Prostate gland (tissue), 2 donors: ENCODE data around the gene CORO7. TPM values are rescaled to one million over a fixed set of nuclear protein-coding genes. Genes with fewer than 3 reads are reported as not detected.

Experiments used
- DNase-seq: peaks from one replicate; pipeline ENCODE4 v3.0.0-alpha.2; 2019; ENCODE audit warnings: low spot score
- H3K27ac ChIP-seq, 2 donors: fragments of 200-600 bp; sonication (generic); 2 replicates each; pipeline ENCODE4 v1.5.1; 2017 to 2019
- H3K27me3 ChIP-seq: fragments of 200-600 bp; sonication (generic); replicated peaks from 2 replicates; pipeline ENCODE4 v1.5.1; 2019; ENCODE audit not compliant: insufficient read depth
- H3K36me3 ChIP-seq, 2 donors: fragments of 200-600 bp; sonication (generic); 1 replicate in 1 of 2; 2 replicates in 1 of 2; pipeline versions ENCODE4 v1.5.1 to v1.8.1; 2017 to 2019
- H3K4me1 ChIP-seq: fragments of 200-600 bp; sonication (generic); replicated peaks from 2 replicates; pipeline ENCODE4 v1.5.1; 2019
- H3K4me3 ChIP-seq, 2 donors: fragments of 200-600 bp; sonication (generic); 2 replicates each; pipeline ENCODE4 v1.5.1; 2017 to 2019
- H3K9me3 ChIP-seq: fragments of 200-600 bp; sonication (generic); 2 replicates; pipeline ENCODE4 v1.5.1; 2017
- POLR2A ChIP-seq: fragments of 450-650 bp; IDR thresholded peaks from one replicate; pipeline ENCODE4 v1.6.1; 2016; ENCODE audit warnings: antibody characterized with exemption, mild to moderate bottlenecking
- POLR2AphosphoS5 ChIP-seq: sonication (generic); formaldehyde crosslinking; IDR thresholded peaks from one replicate; pipeline ENCODE4 v1.6.1; 2017; ENCODE audit warnings: antibody characterized with exemption
- WGBS: methylation state at CpG from one replicate; pipeline ENCODE4 v1.1.5; 2018; 5-methylcytosine and 5-hydroxymethylcytosine counted together
- intact Hi-C: fragments of 100-400 bp; cut with DNase I; formaldehyde crosslinking; loops from one replicate; pipeline ENCODE4 v1.14.2; 2022
- total RNA-seq, 2 donors: library from RNA; depleted of rRNA; stranded (reverse); fragments of >200 nt; gene quantifications; one replicate each; pipeline ENCODE4 v1.1.0, GENCODE V29; 2016
- TF ChIP-seq, protein P1 (sequence below), 4 experiments: fragments of 200-600 bp in 2 of 4; fragments of 450-650 bp in 2 of 4; sonication (generic) in 2 of 4; IDR thresholded peaks; 1 replicate in 3 of 4; 2 replicates in 1 of 4; pipeline ENCODE4 v1.5.1; 2016 to 2019; ENCODE audit warnings: antibody characterized with exemption in 4 of 4, mild to moderate bottlenecking in 2 of 4, moderate library complexity in 2 of 4

CORO7 gene
- total RNA-seq, 2 donors from 2014 or later, result 24.1 to 122 TPM

DNA sequence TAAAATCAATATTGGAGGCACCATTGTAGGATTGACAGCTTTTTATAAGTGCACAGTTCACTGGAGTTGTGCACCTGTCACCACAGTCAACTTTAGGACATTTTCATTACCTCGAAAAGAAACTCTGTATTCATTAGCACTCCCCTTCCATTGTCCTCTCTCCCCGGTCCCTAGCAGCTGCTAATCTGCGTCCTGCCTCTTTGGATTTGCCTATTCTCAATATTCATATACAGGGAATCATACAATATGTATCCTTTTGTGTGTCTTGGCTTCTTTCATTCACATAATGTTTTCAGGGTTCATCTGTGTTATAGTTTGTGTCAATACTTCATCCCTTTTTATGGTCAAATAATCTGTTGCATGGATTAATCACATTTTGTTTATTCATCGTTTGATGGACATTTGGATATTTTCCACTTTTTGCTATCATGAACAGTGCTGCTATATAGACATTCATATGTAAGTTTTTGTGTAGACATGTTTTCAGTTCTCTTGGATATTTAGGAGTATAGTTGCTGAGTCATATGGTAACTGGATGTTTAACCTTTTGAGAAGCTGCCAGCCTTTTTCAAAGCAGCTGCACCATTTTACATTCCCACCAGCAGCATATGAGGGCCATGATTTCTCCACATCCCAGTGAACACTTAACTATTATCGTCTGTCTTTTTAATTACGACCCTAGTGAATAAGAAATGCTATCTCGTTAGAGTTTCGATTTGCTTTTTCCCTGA is 19.1 kb upstream of the CORO7 start:
- Histone ChIP-seq H3K4me1 (no peaks in the 10 kb centered on the region), H3K9me3 (no peaks in the 10 kb centered on the region), H3K27me3 (no peaks in the 10 kb centered on the region), H3K4me3 (no peak overlapping the region), H3K36me3 (no peaks in the 10 kb centered on the region), H3K27ac (no peak overlapping the region)
- DNase-seq, result no peak
- intact Hi-C loops, result no loop called here
- TF ChIP-seq POLR2A (no peak), POLR2AphosphoS5 (no peak)
- TF ChIP-seq, protein P1, sequence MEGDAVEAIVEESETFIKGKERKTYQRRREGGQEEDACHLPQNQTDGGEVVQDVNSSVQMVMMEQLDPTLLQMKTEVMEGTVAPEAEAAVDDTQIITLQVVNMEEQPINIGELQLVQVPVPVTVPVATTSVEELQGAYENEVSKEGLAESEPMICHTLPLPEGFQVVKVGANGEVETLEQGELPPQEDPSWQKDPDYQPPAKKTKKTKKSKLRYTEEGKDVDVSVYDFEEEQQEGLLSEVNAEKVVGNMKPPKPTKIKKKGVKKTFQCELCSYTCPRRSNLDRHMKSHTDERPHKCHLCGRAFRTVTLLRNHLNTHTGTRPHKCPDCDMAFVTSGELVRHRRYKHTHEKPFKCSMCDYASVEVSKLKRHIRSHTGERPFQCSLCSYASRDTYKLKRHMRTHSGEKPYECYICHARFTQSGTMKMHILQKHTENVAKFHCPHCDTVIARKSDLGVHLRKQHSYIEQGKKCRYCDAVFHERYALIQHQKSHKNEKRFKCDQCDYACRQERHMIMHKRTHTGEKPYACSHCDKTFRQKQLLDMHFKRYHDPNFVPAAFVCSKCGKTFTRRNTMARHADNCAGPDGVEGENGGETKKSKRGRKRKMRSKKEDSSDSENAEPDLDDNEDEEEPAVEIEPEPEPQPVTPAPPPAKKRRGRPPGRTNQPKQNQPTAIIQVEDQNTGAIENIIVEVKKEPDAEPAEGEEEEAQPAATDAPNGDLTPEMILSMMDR (IDR thresholded peaks at IDR 0.05), result no peak
- 76% methylated on average over 8 of the region's 8 CpGs for WGBS

DNA sequence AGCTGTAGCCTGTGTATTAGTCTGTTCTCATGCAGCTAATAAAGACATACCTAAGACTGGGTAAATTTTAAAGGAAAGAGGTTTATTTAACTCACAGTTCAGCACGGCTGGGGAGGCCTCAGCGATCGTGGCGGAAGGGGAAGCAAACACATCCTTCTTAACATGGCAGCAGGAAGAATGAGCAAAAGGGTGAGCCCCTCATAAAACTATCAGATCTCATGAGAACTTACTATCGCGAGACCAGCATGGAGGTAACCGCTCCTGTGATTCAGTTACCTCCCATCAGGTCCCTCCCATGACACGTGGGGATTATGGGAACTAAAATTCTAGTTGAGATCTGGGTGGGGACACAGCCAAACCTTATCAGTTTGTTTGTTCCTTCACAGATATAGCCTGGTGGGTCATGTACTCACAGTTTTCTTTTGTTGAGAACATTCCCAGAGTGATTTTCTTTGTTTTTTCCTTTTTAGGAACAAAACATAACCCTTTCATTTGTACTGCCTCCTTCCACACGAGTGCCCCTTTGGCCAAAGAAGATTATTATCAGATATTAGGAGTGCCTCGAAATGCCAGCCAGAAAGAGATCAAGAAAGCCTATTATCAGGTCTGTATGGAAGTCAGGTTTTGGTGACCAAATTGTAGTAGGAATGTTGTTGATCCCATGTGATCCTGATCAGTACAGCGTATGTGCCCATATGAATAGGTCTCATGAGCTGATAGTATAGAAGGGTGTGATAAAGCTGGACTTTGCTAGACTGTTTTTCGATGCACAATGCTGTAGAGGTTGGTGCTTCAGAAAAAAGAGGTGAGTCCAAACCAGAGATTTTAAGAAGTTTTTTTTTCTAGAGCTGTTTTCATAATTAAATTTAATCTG is 17.8 kb upstream of the CORO7 start:
- H3K36me3 ChIP-seq, result no peaks in the 10 kb centered on the region
- H3K27ac ChIP-seq, result no peak overlapping the region
- TF ChIP-seq, protein P1 (IDR thresholded peaks at IDR 0.05), result no peak
- TF ChIP-seq POLR2A (no peak), POLR2AphosphoS5 (no peak)
- no peaks in the 10 kb centered on the region for H3K9me3 ChIP-seq
- H3K4me3 ChIP-seq, result no peak overlapping the region
- H3K4me1 ChIP-seq, result no peaks in the 10 kb centered on the region
- H3K27me3 ChIP-seq, result no peaks in the 10 kb centered on the region
- DNase-seq, result no peak
- intact Hi-C loops, result no loop called here
- whole genome bisulfite sequencing, result 73% methylated on average over 12 of the region's 12 CpGs

DNA sequence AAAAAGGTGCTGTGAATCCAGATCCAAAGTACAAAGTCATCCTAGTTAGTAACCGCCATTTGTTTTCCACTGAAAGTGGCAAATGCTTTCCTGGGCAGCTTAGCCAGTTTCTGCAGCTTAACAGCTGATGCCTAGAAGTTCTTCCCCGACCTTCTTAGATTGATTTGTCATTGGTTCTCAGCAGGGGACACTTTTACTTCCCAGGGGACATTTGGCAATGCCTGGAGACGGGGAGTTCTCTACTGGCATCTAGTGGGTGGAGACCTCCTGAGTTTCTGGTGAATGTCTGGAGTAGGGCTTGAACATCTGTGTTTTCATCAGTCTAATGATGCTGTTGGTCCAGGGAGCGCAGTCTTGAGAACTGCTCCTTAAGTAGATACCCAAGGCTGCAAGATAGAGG is 16.8 kb upstream of the CORO7 start:
- no peaks in the 10 kb centered on the region for H3K36me3 ChIP-seq
- no peaks in the 10 kb centered on the region for H3K9me3 ChIP-seq
- DNase-seq, result no peak
- intact Hi-C loops, result no loop called here
- no peak overlapping the region for H3K27ac ChIP-seq
- TF ChIP-seq, protein P1 (IDR thresholded peaks at IDR 0.05), result no peak
- H3K4me3 ChIP-seq, result no peak overlapping the region
- no peaks in the 10 kb centered on the region for H3K4me1 ChIP-seq
- 85% methylated on average over 4 of the region's 4 CpGs for WGBS
- no peaks in the 10 kb centered on the region for H3K27me3 ChIP-seq

DNA sequence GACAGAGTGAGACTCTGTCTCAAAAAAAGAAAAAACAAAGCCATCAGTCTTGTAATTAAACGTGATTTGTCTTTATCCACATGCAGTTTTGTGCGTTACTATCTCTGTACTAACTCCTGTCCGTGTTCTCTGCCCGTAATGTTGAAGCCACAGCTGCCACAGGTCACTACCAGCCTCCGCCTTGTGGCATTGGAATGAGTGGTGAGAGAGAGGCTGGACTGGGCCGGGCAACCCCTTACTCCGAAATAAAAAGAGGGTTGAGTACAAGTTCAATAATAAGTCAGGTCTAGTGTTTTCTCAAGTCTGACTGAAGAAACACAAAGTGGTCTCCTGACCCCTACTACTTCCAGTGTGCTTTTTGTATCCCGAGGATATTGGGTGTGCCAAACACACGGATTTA is 14.6 kb upstream of the CORO7 start:
- Histone ChIP-seq H3K36me3 (no peaks in the 10 kb centered on the region), H3K27ac (no peak overlapping the region), H3K4me1 (peaks cover 7% of the 10 kb centered on the region), H3K9me3 (no peaks in the 10 kb centered on the region), H3K4me3 (no peak overlapping the region), H3K27me3 (no peaks in the 10 kb centered on the region)
- DNase-seq, result no peak
- WGBS, result 91% methylated on average over 9 of the region's 9 CpGs
- TF ChIP-seq POLR2AphosphoS5 (no peak), POLR2A (no peak)
- TF ChIP-seq, protein P1 (IDR thresholded peaks at IDR 0.05), result no peak
- intact Hi-C loops, result no loop called here
